ENCODE data around the gene EXOG.

Gene EXOG

GRCh38 chr3:38551026-38551832 is 55.1 kb downstream of the EXOG start:
- H3K4me3 ChIP-seq (ENCODE audit: low read depth, low read length) = no peak overlapping the region
- no peak for DNase-seq (ENCODE audit: low read depth)
- TF ChIP-seq CTCF (IDR thresholded peaks at IDR 0.05; ENCODE audit: low read depth, low read length) (no peak), MYC (IDR thresholded peaks at IDR 0.05; ENCODE audit: low read depth, low read length) (no peak), POLR2A (IDR thresholded peaks at IDR 0.05; ENCODE audit: extremely low read depth, insufficient read length) (no peak), MAX (IDR thresholded peaks at IDR 0.05; ENCODE audit: low read depth, low read length) (no peak)

GRCh38 chr3:38552364-38552763 is 56.2 kb downstream of the EXOG start:
- no peak for DNase-seq (ENCODE audit: low read depth)

GRCh38 chr3:38553071-38553470 is 56.9 kb downstream of the EXOG start:
- TF ChIP-seq POLR2A (IDR thresholded peaks at IDR 0.05; ENCODE audit: extremely low read depth, insufficient read length) = no peak
- no peak for TF ChIP-seq MAX (IDR thresholded peaks at IDR 0.05; ENCODE audit: low read depth, low read length)
- no peak for TF ChIP-seq CTCF (IDR thresholded peaks at IDR 0.05; ENCODE audit: low read depth, low read length)
- TF ChIP-seq MYC (IDR thresholded peaks at IDR 0.05; ENCODE audit: low read depth, low read length) = no peak
- DNase-seq (ENCODE audit: low read depth) = no peak
- H3K4me3 ChIP-seq (ENCODE audit: low read depth, low read length) = no peak overlapping the region

More at GRCh38 chr3:38552364-38552763, 56.2 kb downstream of the EXOG start:
- TF ChIP-seq MAX (IDR thresholded peaks at IDR 0.05; ENCODE audit: low read depth, low read length) (no peak), CTCF (IDR thresholded peaks at IDR 0.05; ENCODE audit: low read depth, low read length) (no peak), MYC (IDR thresholded peaks at IDR 0.05; ENCODE audit: low read depth, low read length) (no peak), POLR2A (IDR thresholded peaks at IDR 0.05; ENCODE audit: extremely low read depth, insufficient read length) (no peak)
- no peak overlapping the region for H3K4me3 ChIP-seq (ENCODE audit: low read depth, low read length)

- no peak for DNase-seq (ENCODE audit: low read depth)
- no peak overlapping the region for H3K4me3 ChIP-seq (ENCODE audit: low read depth, low read length)
- TF ChIP-seq MYC (IDR thresholded peaks at IDR 0.05; ENCODE audit: low read depth, low read length) (no peak), CTCF (IDR thresholded peaks at IDR 0.05; ENCODE audit: low read depth, low read length) (no peak), POLR2A (IDR thresholded peaks at IDR 0.05; ENCODE audit: extremely low read depth, insufficient read length) (no peak), MAX (IDR thresholded peaks at IDR 0.05; ENCODE audit: low read depth, low read length) (no peak)
Measured at GRCh38 chr3:38554127-38554827, 58.1 kb downstream of the EXOG start.

GRCh38 chr3:38555149-38555840 is 59.2 kb downstream of the EXOG start:
- TF ChIP-seq MYC (IDR thresholded peaks at IDR 0.05; ENCODE audit: low read depth, low read length) (no peak), CTCF (IDR thresholded peaks at IDR 0.05; ENCODE audit: low read depth, low read length) (no peak), MAX (IDR thresholded peaks at IDR 0.05; ENCODE audit: low read depth, low read length) (no peak), POLR2A (IDR thresholded peaks at IDR 0.05; ENCODE audit: extremely low read depth, insufficient read length) (no peak)
- no peak overlapping the region for H3K4me3 ChIP-seq (ENCODE audit: low read depth, low read length)
- no peak for DNase-seq (ENCODE audit: low read depth)
